ENCODE measurements around the gene ABCB1. TPM values are rescaled to one million over a fixed set of nuclear protein-coding genes. Genes with fewer than 3 reads are reported as not detected.
"Not testable (repeated sequence)": the region's sequence is repeated elsewhere in the genome, so short reads cannot be mapped to it uniquely, and the experiment has no call there.

The ABCB1 gene
- total RNA-seq, 1 donor from 2014 or later, result 4.3 TPM

GRCh38 chr7:87463982-87464381, 136.7 kb downstream of the ABCB1 start:
- no peak for DNase-seq
- H3K4me1 ChIP-seq, result no peaks in the 10 kb centered on the region
- ATAC-seq, result no peak
- H3K27ac ChIP-seq, result no peak overlapping the region
- intact Hi-C loops (cut with DNase I), result no loop called here
- H3K27me3 ChIP-seq (ENCODE audit: low read depth), result peaks cover 3% of the 10 kb centered on the region
- TF ChIP-seq CTCF (IDR thresholded peaks at IDR 0.05), result no peak
- H3K9me3 ChIP-seq, result no peaks in the 10 kb centered on the region
- no peak overlapping the region for H3K4me3 ChIP-seq
- H3K36me3 ChIP-seq, result no peaks in the 10 kb centered on the region

DNA sequence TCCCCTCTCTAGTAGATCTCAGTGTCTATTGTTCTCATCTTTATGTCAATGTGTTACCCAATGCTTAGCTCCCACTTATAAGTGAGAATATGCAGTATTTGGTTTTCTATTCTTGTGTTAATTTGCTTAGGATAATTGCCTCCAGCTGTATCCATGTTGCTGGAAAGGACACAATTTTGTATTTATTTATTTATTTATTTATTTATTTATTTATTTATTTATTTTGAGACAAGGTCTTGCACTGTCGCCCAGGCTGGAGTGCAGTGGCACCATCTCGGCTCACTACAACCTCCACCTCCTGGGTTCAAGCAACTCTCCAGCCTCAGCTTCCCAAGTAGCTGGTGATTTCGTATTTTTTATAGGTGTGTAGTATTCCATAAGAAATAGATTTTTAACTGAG, 140.2 kb downstream of the ABCB1 start:
- H3K27ac ChIP-seq; H3K36me3 ChIP-seq; H3K4me3 ChIP-seq; ATAC-seq; H3K9me3 ChIP-seq; DNase-seq; H3K4me1 ChIP-seq; H3K27me3 ChIP-seq (ENCODE audit: low read depth); intact Hi-C loops (cut with DNase I): not testable (repeated sequence)

GRCh38 chr7:87459941-87460340, 140.7 kb downstream of the ABCB1 start:
- Histone ChIP-seq H3K4me3 (no peak overlapping the region), H3K36me3 (no peaks in the 10 kb centered on the region), H3K4me1 (no peaks in the 10 kb centered on the region), H3K27ac (no peak overlapping the region), H3K9me3 (no peaks in the 10 kb centered on the region), H3K27me3 (ENCODE audit: low read depth) (peaks cover 3% of the 10 kb centered on the region)
- ATAC-seq (no peak), DNase-seq (no peak)
- TF ChIP-seq CTCF (IDR thresholded peaks at IDR 0.05), result no peak
- intact Hi-C loops (cut with DNase I), result no loop called here

DNA sequence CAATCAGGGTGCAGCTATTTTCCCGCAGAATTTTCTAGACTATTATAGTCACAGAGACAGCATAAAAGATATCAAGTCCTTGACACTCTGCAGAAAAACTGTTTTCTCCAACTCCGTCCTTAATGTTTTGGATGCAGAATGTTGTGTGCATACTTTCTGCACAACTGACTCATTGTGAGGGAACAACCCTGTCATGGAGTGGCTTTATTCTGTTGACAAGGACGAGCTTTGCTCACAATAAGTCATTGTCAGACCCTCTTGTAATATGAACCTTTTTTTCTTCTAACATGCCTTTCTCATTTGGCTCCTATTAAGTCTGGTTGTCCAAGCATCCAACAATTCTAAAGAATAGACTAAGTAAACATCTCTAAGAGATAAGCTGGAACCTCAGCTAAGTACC, 142.5 kb downstream of the ABCB1 start:
- H3K9me3 ChIP-seq, result no peaks in the 10 kb centered on the region
- ATAC-seq (no peak), DNase-seq (no peak)
- H3K27ac ChIP-seq, result no peak overlapping the region
- H3K4me1 ChIP-seq, result no peaks in the 10 kb centered on the region
- intact Hi-C loops (cut with DNase I), result no loop called here
- no peak for TF ChIP-seq CTCF (IDR thresholded peaks at IDR 0.05)
- no peaks in the 10 kb centered on the region for H3K27me3 ChIP-seq (ENCODE audit: low read depth)
- H3K4me3 ChIP-seq, result no peak overlapping the region
- H3K36me3 ChIP-seq, result no peaks in the 10 kb centered on the region

DNA sequence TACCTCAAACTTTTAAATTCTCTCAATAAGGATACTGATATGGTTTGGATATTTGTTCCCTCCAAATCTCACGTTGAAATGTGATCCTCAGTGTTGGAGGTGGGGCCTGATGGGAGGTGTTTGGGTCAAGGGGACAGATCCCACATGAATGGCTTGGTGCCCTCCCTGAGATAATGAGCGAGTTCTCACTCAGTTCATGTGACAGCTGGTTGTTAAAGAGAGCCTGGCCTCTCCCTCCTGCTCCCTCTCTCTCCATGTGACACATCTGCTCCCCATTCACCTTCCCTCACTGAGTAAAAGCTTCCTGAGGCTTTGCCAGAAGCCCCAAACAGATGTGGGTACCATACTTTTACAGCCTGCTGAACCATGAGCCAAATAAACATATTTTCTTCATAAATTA, 144.4 kb downstream of the ABCB1 start:
- H3K36me3 ChIP-seq, result no peaks in the 10 kb centered on the region
- H3K27me3 ChIP-seq (ENCODE audit: low read depth), result no peaks in the 10 kb centered on the region
- DNase-seq (no peak), ATAC-seq (no peak)
- intact Hi-C loops (cut with DNase I), result no loop called here
- H3K4me1 ChIP-seq, result no peaks in the 10 kb centered on the region
- H3K9me3 ChIP-seq, result no peaks in the 10 kb centered on the region
- no peak overlapping the region for H3K27ac ChIP-seq
- TF ChIP-seq CTCF (IDR thresholded peaks at IDR 0.05), result no peak
- H3K4me3 ChIP-seq, result no peak overlapping the region

Other genes with a start within 250 kb of the ABCB1 start
- gene ABCB4, start 125.2 kb downstream of the ABCB1 start, total RNA-seq, result not detected
- 1.2 TPM for gene RUNDC3B, start 27.5 kb upstream of the ABCB1 start, total RNA-seq